Measurements from ENCODE around the gene OR3A3.
"Not testable (repeated sequence)": the region's sequence is repeated elsewhere in the genome, so short reads cannot be mapped to it uniquely, and the experiment has no call there.

OR3A3 gene

GRCh38 chr17:3440451-3440850 lies 29.3 kb downstream of the OR3A3 start:
- TF ChIP-seq CTCF (IDR thresholded peaks at IDR 0.05; ENCODE audit: insufficient read depth, missing control alignments), result no peak
- no peak for DNase-seq (ENCODE audit: insufficient read length, low spot score)
- no peak for FAIRE-seq

- no peak for TF ChIP-seq CTCF (IDR thresholded peaks at IDR 0.05; ENCODE audit: insufficient read depth, missing control alignments)
- FAIRE-seq (no peak), DNase-seq (ENCODE audit: insufficient read length, low spot score) (no peak)
Observed at GRCh38 chr17:3447625-3448024, 36.5 kb downstream of the OR3A3 start.

- TF ChIP-seq CTCF (IDR thresholded peaks at IDR 0.05; ENCODE audit: insufficient read depth, missing control alignments), result no peak
- DNase-seq (ENCODE audit: insufficient read length, low spot score), result no peak
- FAIRE-seq, result no peak
Observed at GRCh38 chr17:3448059-3448665, 37.0 kb downstream of the OR3A3 start.

- FAIRE-seq; DNase-seq (ENCODE audit: insufficient read length, low spot score): not testable (repeated sequence)
Observed at GRCh38 chr17:3466355-3466754, 55.2 kb downstream of the OR3A3 start.

- FAIRE-seq, result no peak
- no peak for DNase-seq (ENCODE audit: insufficient read length, low spot score)
- TF ChIP-seq CTCF (IDR thresholded peaks at IDR 0.05; ENCODE audit: insufficient read depth, missing control alignments), result no peak
Observed at GRCh38 chr17:3469529-3469928, 58.4 kb downstream of the OR3A3 start.

GRCh38 chr17:3471599-3471998 lies 60.4 kb downstream of the OR3A3 start, which contains the start of gene SPATA22:
SPATA22 (minus strand) TSS chr17:3471819; CDS start chr17:3469325, 2,494 bp downstream.
- no peak for FAIRE-seq
- DNase-seq (ENCODE audit: insufficient read length, low spot score), result no peak
- no peak for TF ChIP-seq CTCF (IDR thresholded peaks at IDR 0.05; ENCODE audit: insufficient read depth, missing control alignments)

GRCh38 chr17:3472137-3472536 lies 61.0 kb downstream of the OR3A3 start:
- TF ChIP-seq CTCF (IDR thresholded peaks at IDR 0.05; ENCODE audit: insufficient read depth, missing control alignments), result no peak
- DNase-seq (ENCODE audit: insufficient read length, low spot score) (no peak), FAIRE-seq (no peak)
